Iris pigment epithelial cell (primary cell): ENCODE results near the gene RTL10.

Experiments used
- DNase-seq: peaks from one replicate; pipeline ENCODE4 v3.0.0-alpha.2; 2011; ENCODE audit warnings: low read depth

Gene RTL10

GRCh38 chr22:19876314-19876940 lies 21.8 kb upstream of the RTL10 start:
- no peak for DNase-seq

GRCh38 chr22:19875531-19876313 lies 21.0 kb upstream of the RTL10 start:
- DNase-seq: no peak

GRCh38 chr22:19875061-19875530 lies 20.4 kb upstream of the RTL10 start:
- no peak for DNase-seq

GRCh38 chr22:19874307-19875060 lies 19.8 kb upstream of the RTL10 start:
- DNase-seq: no peak

- no peak for DNase-seq
Measured at GRCh38 chr22:19873960-19874306, 19.3 kb upstream of the RTL10 start.

- no peak for DNase-seq
Measured at GRCh38 chr22:19873138-19873959, 18.7 kb upstream of the RTL10 start.

GRCh38 chr22:19872779-19873137 lies 18.1 kb upstream of the RTL10 start:
- DNase-seq: no peak

- no peak for DNase-seq
Measured at GRCh38 chr22:19871845-19872778, 17.4 kb upstream of the RTL10 start.

- DNase-seq: no peak
Measured at GRCh38 chr22:19871023-19871844, 16.6 kb upstream of the RTL10 start.

- DNase-seq: no peak
Measured at GRCh38 chr22:19870153-19871022, 15.7 kb upstream of the RTL10 start.

GRCh38 chr22:19869497-19870152 lies 15.0 kb upstream of the RTL10 start:
- DNase-seq: no peak

- DNase-seq: no peak
Measured at GRCh38 chr22:19868773-19869471, 14.2 kb upstream of the RTL10 start.

GRCh38 chr22:19868333-19868732 lies 13.7 kb upstream of the RTL10 start:
- no peak for DNase-seq

GRCh38 chr22:19867617-19868016 lies 12.9 kb upstream of the RTL10 start:
- no peak for DNase-seq

- no peak for DNase-seq
Measured at GRCh38 chr22:19866665-19867009, 12.0 kb upstream of the RTL10 start.

GRCh38 chr22:19865141-19865829 lies 10.6 kb upstream of the RTL10 start:
- DNase-seq: no peak

- DNase-seq: no peak
Measured at GRCh38 chr22:19864538-19865106, 9.9 kb upstream of the RTL10 start.
